Epithelial cell of proximal tubule (primary cell): ENCODE measurements around the gene CLEC18C. TPM values are rescaled to one million over a fixed set of nuclear protein-coding genes. Genes with fewer than 3 reads are reported as not detected.
"Not testable (repeated sequence)": the region's sequence is repeated elsewhere in the genome, so short reads cannot be mapped to it uniquely, and the experiment has no call there.

Experiments
- DNase-seq: peaks from one replicate; pipeline ENCODE4 v3.0.0-alpha.2; 2011; ENCODE audit warnings: low read depth
- H3K4me3 ChIP-seq: 2 replicates; pipeline ENCODE4 v1.5.1; 2011; ENCODE audit warnings: low read depth, mild to moderate bottlenecking, low read length
- CTCF ChIP-seq: conservative IDR thresholded peaks from 2 replicates; pipeline ENCODE4 v1.5.1; 2012; ENCODE audit warnings: low read depth, mild to moderate bottlenecking, low read length
- total RNA-seq: library from RNA; depleted of rRNA; stranded (reverse); fragments of >200 nt; gene quantifications from 2 replicates; pipeline ENCODE4 v1.2.3, GENCODE V29; 2015

The CLEC18C gene
- total RNA-seq, 1 donor from 2014 or later: 2.5 TPM

GRCh38 chr16:70152578-70153302 lies 20.8 kb upstream of the CLEC18C start:
- no peak overlapping the region for H3K4me3 ChIP-seq
- DNase-seq: no peak
- TF ChIP-seq CTCF: no peak

- DNase-seq, H3K4me3 ChIP-seq: not testable (repeated sequence)
Observed at GRCh38 chr16:70154736-70155135, 18.9 kb upstream of the CLEC18C start.

- no peak for DNase-seq
- no peak overlapping the region for H3K4me3 ChIP-seq
- no peak for TF ChIP-seq CTCF
Observed at GRCh38 chr16:70156207-70156978, 17.2 kb upstream of the CLEC18C start.

- no peak overlapping the region for H3K4me3 ChIP-seq
- DNase-seq: no peak
- TF ChIP-seq CTCF: no peak
Observed at GRCh38 chr16:70157105-70157476, 16.5 kb upstream of the CLEC18C start.

GRCh38 chr16:70157477-70158260 lies 15.9 kb upstream of the CLEC18C start:
- no peak for TF ChIP-seq CTCF

GRCh38 chr16:70158261-70158939 lies 15.2 kb upstream of the CLEC18C start:
- no peak for DNase-seq
- H3K4me3 ChIP-seq: no peak overlapping the region
- TF ChIP-seq CTCF: no peak

More at GRCh38 chr16:70157477-70158260, 15.9 kb upstream of the CLEC18C start:
- DNase-seq: no peak
- no peak overlapping the region for H3K4me3 ChIP-seq
